Smooth muscle cell (in vitro differentiated cells): ENCODE data around the gene TJP2. TPM values are rescaled to one million over a fixed set of nuclear protein-coding genes. Genes with fewer than 3 reads are reported as not detected.

Source experiments
- DNase-seq: peaks from one replicate; lab custom pipeline; 2025; ENCODE audit not compliant: unreplicated experiment; lab: John Stamatoyannopoulos, UW
- H2AFZ ChIP-seq: fragments of 200-600 bp; sonication (generic); 2 replicates; pipeline ENCODE4 v1.6.0; 2016; ENCODE audit warnings: antibody characterized with exemption, low read depth, mild to moderate bottlenecking
- H3F3A ChIP-seq: fragments of 200-600 bp; sonication (generic); 2 replicates; pipeline ENCODE4 v1.6.0; 2017; ENCODE audit warnings: antibody characterized with exemption, low read depth
- H3K27ac ChIP-seq: fragments of 200-600 bp; sonication (generic); 2 replicates; pipeline ENCODE4 v1.5.1; 2016; ENCODE audit warnings: low read depth, mild to moderate bottlenecking
- H3K27me3 ChIP-seq: fragments of 200-600 bp; sonication (generic); 2 replicates; pipeline ENCODE4 v1.6.1; 2016; ENCODE audit warnings: low read depth, mild to moderate bottlenecking
- H3K36me3 ChIP-seq: fragments of 200-600 bp; sonication (generic); 2 replicates; pipeline ENCODE4 v1.5.1; 2016; ENCODE audit warnings: low read depth
- H3K4me1 ChIP-seq: fragments of 200-600 bp; sonication (generic); 2 replicates; pipeline ENCODE4 v1.5.1; 2016; ENCODE audit warnings: low read depth
- H3K4me2 ChIP-seq: fragments of 200-600 bp; sonication (generic); 2 replicates; pipeline ENCODE4 v1.6.0; 2016; ENCODE audit warnings: mild to moderate bottlenecking
- H3K4me3 ChIP-seq: fragments of 200-600 bp; sonication (generic); 2 replicates; pipeline ENCODE4 v1.5.1; 2016; ENCODE audit warnings: mild to moderate bottlenecking
- H3K79me2 ChIP-seq: fragments of 200-600 bp; sonication (generic); 2 replicates; pipeline ENCODE4 v1.6.0; 2016; ENCODE audit warnings: low read depth, mild to moderate bottlenecking
- H3K9ac ChIP-seq: fragments of 200-600 bp; sonication (generic); 2 replicates; pipeline ENCODE4 v1.6.0; 2016; ENCODE audit warnings: low read depth
- H3K9me3 ChIP-seq: fragments of 200-600 bp; sonication (generic); replicated peaks from 2 replicates; pipeline ENCODE4 v1.5.1; 2016; ENCODE audit warnings: low read depth
- H4K20me1 ChIP-seq: fragments of 200-600 bp; sonication (generic); 2 replicates; pipeline ENCODE4 v1.6.0; 2016; ENCODE audit warnings: low read depth
- WGBS: methylation state at CpG from one replicate; pipeline ENCODE4 v1.1.7; 2016; ENCODE audit warnings: low lambda C conversion rate; 5-methylcytosine and 5-hydroxymethylcytosine counted together
- polyA plus RNA-seq: library from polyadenylated mRNA; unstranded; fragments of >200 nt; fragmentation: Nextera tagmentation; extraction: Ambion mirVana; gene quantifications from 2 replicates; pipeline ENCODE4 v1.2.1, GENCODE V29; 2016
- total RNA-seq: library from RNA; depleted of rRNA; stranded (reverse); fragments of >200 nt; gene quantifications from 2 replicates; pipeline ENCODE4 v1.2.3, GENCODE V29; 2014
- TF ChIP-seq, protein P1 (sequence below): fragments of 200-600 bp; sonication (generic); IDR thresholded peaks from 2 replicates; pipeline ENCODE4 v1.5.1; 2017; ENCODE audit warnings: borderline replicate concordance, mild to moderate bottlenecking, antibody characterized with exemption; ENCODE audit not compliant: insufficient read depth, poor library complexity, severe bottlenecking

The TJP2 gene
- total and polyA plus RNA-seq, 2 experiments from 2014 or later: 14.9 to 48.4 TPM

GRCh38 chr9:69307446-69308205 is 133.5 kb downstream of the TJP2 start:
- TF ChIP-seq, protein P1, sequence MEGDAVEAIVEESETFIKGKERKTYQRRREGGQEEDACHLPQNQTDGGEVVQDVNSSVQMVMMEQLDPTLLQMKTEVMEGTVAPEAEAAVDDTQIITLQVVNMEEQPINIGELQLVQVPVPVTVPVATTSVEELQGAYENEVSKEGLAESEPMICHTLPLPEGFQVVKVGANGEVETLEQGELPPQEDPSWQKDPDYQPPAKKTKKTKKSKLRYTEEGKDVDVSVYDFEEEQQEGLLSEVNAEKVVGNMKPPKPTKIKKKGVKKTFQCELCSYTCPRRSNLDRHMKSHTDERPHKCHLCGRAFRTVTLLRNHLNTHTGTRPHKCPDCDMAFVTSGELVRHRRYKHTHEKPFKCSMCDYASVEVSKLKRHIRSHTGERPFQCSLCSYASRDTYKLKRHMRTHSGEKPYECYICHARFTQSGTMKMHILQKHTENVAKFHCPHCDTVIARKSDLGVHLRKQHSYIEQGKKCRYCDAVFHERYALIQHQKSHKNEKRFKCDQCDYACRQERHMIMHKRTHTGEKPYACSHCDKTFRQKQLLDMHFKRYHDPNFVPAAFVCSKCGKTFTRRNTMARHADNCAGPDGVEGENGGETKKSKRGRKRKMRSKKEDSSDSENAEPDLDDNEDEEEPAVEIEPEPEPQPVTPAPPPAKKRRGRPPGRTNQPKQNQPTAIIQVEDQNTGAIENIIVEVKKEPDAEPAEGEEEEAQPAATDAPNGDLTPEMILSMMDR: peak; percentile 10
- whole genome bisulfite sequencing: 73% methylated on average over 5 of the region's 5 CpGs
- no peak for DNase-seq
- Histone ChIP-seq H3K79me2 (no peaks in the 10 kb centered on the region), H3K9ac (no peak overlapping the region), H2AFZ (peak overlapping the region; percentile 14), H3K36me3 (no peaks in the 10 kb centered on the region), H3K9me3 (no peaks in the 10 kb centered on the region), H4K20me1 (no peaks in the 10 kb centered on the region), H3K27ac (no peak overlapping the region), H3K4me3 (no peak overlapping the region), H3K27me3 (no peaks in the 10 kb centered on the region), H3K4me2 (peak overlapping the region; percentile 23), H3F3A (no peaks in the 10 kb centered on the region), H3K4me1 (peaks cover 15% of the 10 kb centered on the region)

GRCh38 chr9:69308206-69308931 is 134.3 kb downstream of the TJP2 start:
- Histone ChIP-seq H3K27ac (no peak overlapping the region), H3K27me3 (no peaks in the 10 kb centered on the region), H3K4me3 (no peak overlapping the region), H2AFZ (peak overlapping the region; percentile 14), H3K9me3 (no peaks in the 10 kb centered on the region), H3K9ac (no peak overlapping the region), H4K20me1 (no peaks in the 10 kb centered on the region), H3K4me2 (peak overlapping the region; percentile 23), H3K4me1 (peaks cover 15% of the 10 kb centered on the region), H3K79me2 (no peaks in the 10 kb centered on the region), H3K36me3 (no peaks in the 10 kb centered on the region), H3F3A (no peaks in the 10 kb centered on the region)
- no peak for DNase-seq
- TF ChIP-seq, protein P1: no peak
- 67% methylated on average over 5 of the region's 5 CpGs for WGBS

- H3K9ac ChIP-seq: no peak overlapping the region
- TF ChIP-seq, protein P1: no peak
- H3K9me3 ChIP-seq: no peaks in the 10 kb centered on the region
Measured at GRCh38 chr9:69313175-69313574, 139.1 kb downstream of the TJP2 start.

More at GRCh38 chr9:69313175-69313574, 139.1 kb downstream of the TJP2 start:
- H3K36me3 ChIP-seq: no peaks in the 10 kb centered on the region
- no peaks in the 10 kb centered on the region for H4K20me1 ChIP-seq
- H3K27ac ChIP-seq: no peak overlapping the region
- no peak overlapping the region for H3K4me3 ChIP-seq
- DNase-seq: no peak
- no peaks in the 10 kb centered on the region for H3F3A ChIP-seq
- no peak overlapping the region for H2AFZ ChIP-seq
- H3K79me2 ChIP-seq: no peaks in the 10 kb centered on the region
- H3K27me3 ChIP-seq: no peaks in the 10 kb centered on the region
- H3K4me2 ChIP-seq: no peak overlapping the region
- H3K4me1 ChIP-seq: peaks cover 4% of the 10 kb centered on the region
